ENCODE results near the gene SPATA33. TPM values are rescaled to one million over a fixed set of nuclear protein-coding genes. Genes with fewer than 3 reads are reported as not detected.

The SPATA33 gene
- total RNA-seq, 1 donor from 2014 or later: 6.5 TPM

Other genes with a start within 250 kb of the SPATA33 start
- gene ANKRD11, start 167.3 kb upstream of the SPATA33 start, total RNA-seq: 140 TPM
- 104 TPM for gene SPG7, start 149.4 kb upstream of the SPATA33 start, total RNA-seq
- 1,500 TPM for gene RPL13, start 97.2 kb upstream of the SPATA33 start, total RNA-seq
- gene CPNE7, start 82.1 kb upstream of the SPATA33 start, total RNA-seq: not detected
- gene DPEP1, start 44.2 kb upstream of the SPATA33 start, total RNA-seq: not detected
- 55.8 TPM for gene CHMP1A, start 128 bp upstream of the SPATA33 start, total RNA-seq
- 58.8 TPM for gene CDK10, start 28.9 kb downstream of the SPATA33 start, total RNA-seq
- 10.6 TPM for gene SPATA2L, start 43.9 kb downstream of the SPATA33 start, total RNA-seq
- 14.2 TPM for gene VPS9D1, start 63.1 kb downstream of the SPATA33 start, total RNA-seq
- 39.8 TPM for gene ZNF276, start 63.7 kb downstream of the SPATA33 start, total RNA-seq
- gene FANCA, start 158.8 kb downstream of the SPATA33 start, total RNA-seq: 5.3 TPM
- gene SPIRE2, start 170.6 kb downstream of the SPATA33 start, total RNA-seq: 3.2 TPM
- gene TCF25, start 215.8 kb downstream of the SPATA33 start, total RNA-seq: 206 TPM

Data from sciatic nerve (tissue), 1 donor.